HG02642 (cell line): ENCODE data around the gene KBTBD4.
"Not testable (repeated sequence)": the region's sequence is repeated elsewhere in the genome, so short reads cannot be mapped to it uniquely, and the experiment has no call there.

Source experiments
- ATAC-seq: cut with Tn5 transposase; IDR thresholded peaks from one replicate; pipeline ENCODE4 v1.9.1; 2021; ENCODE audit warnings: mild to moderate bottlenecking; ENCODE audit not compliant: unreplicated experiment, poor library complexity

KBTBD4 gene

DNA sequence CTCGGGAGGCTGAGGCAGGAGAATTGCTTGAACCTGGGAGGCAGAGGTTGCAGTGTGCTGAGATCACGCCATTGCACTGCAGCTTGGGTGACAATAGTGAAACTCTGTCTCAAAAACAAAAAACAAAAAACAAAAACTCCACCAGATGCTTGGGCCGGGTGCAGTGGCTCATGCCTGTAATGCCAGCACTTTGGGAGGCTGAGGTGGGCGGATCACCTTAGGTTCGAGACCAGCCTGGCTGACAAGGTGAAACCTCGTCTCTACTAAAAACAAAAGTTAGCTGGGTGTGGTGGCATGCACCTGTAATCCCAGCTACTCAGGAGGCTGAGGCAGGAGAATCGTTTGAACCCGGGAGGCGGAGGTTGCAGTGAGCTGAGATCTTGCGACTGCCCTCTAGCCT, 14.4 kb downstream of the KBTBD4 start:
- not testable (repeated sequence) for ATAC-seq

GRCh38 chr11:47562393-47562792, 16.4 kb downstream of the KBTBD4 start:
- ATAC-seq, result not testable (repeated sequence)

- ATAC-seq, result no peak
Measured at GRCh38 chr11:47560426-47560825, 18.3 kb downstream of the KBTBD4 start.

DNA sequence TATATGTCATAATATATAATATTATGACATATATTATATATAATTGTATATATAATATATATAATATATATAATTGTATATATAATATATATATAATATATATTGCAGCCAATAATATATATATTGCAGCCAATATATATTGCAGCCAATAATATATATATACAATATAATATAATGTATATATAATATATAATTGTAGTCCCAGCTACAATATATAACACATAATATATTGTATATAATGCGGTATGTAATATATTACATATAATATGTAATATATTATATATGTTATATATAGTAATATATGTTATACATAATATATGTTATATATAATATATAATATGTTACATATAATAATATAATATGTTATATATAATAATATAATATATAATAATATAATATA, 20.1 kb downstream of the KBTBD4 start:
- no peak for ATAC-seq

- ATAC-seq, result not testable (repeated sequence)
Measured at GRCh38 chr11:47557004-47557403, 21.8 kb downstream of the KBTBD4 start.

GRCh38 chr11:47553406-47553743, 25.4 kb downstream of the KBTBD4 start:
- ATAC-seq, result peak; percentile 23

- ATAC-seq, result peak; percentile 94
Measured at GRCh38 chr11:47552566-47553405, 26.0 kb downstream of the KBTBD4 start, which contains the start of gene CELF1. CELF1 (minus strand) TSS chr11:47553132; CDS start chr11:47499523, 53,609 bp downstream.

GRCh38 chr11:47552056-47552565, 26.7 kb downstream of the KBTBD4 start:
- ATAC-seq, result peak; percentile 2

DNA sequence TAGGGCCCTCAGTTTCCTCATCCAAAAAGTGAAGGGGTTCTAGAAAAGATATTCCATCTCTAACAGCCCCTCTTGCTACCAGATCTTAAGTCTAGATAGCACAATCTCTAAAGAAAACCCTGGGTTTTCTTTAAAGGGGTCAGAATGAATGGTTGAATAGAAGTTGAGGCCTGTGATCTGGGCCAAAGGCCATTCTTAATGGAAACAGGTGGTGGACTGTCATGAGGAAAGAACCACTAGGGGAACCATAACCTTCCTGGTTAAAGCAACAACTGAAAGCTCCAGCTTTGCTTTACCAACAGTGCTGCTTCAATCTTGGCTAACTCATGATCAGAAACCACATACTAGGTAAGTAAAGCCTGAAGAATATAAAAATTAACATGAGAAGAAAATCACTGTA, 27.7 kb downstream of the KBTBD4 start:
- ATAC-seq, result no peak

GRCh38 chr11:47550288-47551047, 28.3 kb downstream of the KBTBD4 start:
- no peak for ATAC-seq

DNA sequence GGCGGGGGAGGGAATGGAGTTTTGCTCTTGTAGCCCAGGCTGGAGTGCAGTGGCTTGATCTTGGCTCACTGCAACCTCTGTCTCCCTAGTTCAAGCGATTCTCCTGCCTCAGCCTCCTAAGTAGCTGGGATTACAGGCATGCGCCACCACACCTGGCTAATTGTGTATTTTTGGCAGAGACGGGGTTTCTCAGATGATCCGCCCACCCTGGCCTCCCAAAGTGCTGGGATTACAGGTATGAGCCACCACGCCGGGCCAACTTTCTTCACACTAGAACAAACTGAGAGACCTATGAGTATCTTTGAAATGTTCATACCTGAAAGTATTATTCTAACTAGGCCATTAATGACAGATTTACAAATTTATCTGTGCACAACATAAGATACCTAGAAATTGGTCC, 32.5 kb downstream of the KBTBD4 start:
- ATAC-seq, result not testable (repeated sequence)

- no peak for ATAC-seq
Measured at GRCh38 chr11:47545298-47545697, 33.5 kb downstream of the KBTBD4 start.

DNA sequence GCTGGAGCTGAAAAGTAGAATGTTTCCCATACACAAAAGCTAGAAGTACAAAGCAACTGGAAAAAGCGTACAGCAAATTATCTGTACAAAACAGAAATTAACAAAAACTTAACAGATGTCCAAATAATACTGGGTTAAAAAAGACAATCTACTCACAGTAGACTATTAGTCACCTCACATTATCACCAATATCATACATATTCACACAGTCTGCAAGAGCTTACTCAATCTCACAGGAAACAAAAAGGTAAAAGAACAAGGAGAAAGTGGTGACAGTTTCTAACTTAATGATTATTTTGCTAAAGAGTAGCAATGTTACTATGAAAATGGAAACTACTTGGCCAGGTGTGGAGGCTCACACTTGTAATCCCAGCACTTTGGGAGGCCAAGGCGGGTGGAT, 37.7 kb downstream of the KBTBD4 start:
- ATAC-seq, result no peak

DNA sequence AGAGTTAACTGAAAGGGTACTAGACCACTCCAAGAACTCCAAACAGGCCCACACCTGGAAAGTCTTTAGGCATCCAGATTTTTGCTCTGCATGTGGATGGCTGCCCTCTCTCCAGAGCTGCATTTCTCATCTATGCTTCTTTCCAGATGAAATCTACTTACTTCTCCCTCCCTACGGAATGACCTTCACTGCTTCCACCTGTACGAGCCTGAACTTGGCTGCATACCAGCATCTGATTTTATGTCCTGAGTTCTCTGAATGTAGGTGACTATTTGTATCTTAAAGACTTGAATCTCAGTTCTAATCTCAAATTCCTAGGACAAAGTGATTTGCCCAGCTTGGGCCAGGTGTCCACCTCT, 39.1 kb downstream of the KBTBD4 start:
- ATAC-seq, result no peak

DNA sequence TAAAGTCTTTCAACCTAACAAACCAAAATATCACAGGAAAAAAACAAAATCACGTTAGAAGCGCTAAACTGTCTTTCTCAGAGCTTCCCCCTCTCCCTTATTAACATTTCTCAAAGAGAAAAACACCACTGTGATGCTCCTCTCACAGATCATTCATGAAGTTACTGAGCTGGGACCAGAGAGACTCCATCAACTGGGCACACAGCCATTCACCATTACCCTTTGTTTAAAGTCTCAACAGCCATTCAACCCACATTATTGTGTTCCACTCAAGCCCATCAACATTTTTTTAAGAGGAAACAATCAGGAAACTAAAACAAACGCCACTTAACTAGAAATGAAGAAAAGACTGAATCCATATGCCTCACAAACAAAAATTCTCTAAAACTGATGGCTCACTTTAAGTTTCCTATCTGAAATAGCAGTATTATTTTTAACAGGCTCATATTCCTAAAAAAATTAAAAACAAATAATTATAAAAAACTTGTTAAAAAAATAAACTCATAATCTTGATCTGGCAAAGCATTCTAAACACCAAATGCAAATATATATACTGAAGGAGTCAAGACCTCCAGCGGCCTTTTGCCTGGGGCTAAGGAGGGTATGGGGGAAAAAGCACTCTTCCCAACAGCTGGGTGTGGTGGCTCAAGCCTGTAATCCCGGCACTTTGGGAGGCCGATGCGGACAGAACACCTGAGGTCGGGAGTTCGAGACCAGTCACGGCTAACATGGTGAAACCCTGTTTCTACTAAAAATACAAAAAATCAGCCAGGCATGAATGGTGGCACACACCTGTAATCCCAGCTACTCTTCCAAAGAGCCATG, 39.8 kb downstream of the KBTBD4 start:
- no peak for ATAC-seq

- no peak for ATAC-seq
Measured at GRCh38 chr11:47536915-47537314, 41.9 kb downstream of the KBTBD4 start.

GRCh38 chr11:47534704-47535251, 44.0 kb downstream of the KBTBD4 start:
- ATAC-seq, result no peak

DNA sequence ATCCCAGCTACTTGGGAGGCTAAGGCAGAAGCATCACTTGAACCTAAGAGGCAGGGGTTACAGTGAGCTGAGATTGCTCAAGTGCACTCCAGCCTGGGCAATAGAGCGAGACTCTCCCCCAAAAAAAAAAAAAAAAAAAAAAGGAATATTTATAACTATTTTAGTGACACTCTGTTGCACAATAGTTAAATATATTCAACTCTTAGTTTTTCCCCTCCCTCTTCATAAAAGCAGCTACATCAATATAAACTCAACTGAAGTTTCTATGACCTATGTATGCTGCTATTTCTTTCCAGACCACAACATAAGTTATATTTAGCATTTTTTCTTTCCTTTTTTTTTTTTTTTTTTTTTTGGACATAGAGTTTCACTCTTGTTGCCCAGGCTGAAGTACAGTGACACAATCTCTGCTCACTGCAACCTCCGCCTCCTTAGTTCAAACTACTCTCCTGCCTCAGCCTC, 45.0 kb downstream of the KBTBD4 start:
- ATAC-seq, result no peak

GRCh38 chr11:47532597-47533213, 46.1 kb downstream of the KBTBD4 start:
- ATAC-seq, result no peak

- ATAC-seq, result no peak
Measured at GRCh38 chr11:47531666-47532065, 47.1 kb downstream of the KBTBD4 start.
